GM19240 (cell line): Measurements from ENCODE around the gene MEIS1.

ENCODE experiments used
- DNase-seq: peaks from one replicate; pipeline ENCODE4 v3.0.0; 2011; ENCODE audit warnings: low spot score; ENCODE audit not compliant: insufficient read length

MEIS1 gene

DNA sequence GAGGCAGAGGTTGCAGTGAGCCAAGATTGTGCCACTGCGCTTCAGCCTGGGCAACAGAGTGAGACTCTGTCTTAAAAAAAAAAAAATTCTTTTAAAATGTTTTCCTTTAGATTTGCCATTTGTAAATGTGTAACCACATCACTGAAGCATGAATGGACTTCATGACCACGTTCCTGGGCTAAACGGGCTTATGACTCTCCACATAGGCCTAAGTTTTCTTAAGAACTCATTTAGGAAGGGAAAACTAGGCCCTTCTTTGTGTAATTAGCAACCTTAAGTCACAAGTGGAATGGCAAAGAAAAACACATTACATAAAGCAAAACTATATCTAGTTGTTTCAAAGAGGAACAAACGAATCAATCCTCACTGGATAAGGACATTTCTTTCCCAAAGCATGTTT, 99.5 kb downstream of the MEIS1 start:
- no peak for DNase-seq

DNA sequence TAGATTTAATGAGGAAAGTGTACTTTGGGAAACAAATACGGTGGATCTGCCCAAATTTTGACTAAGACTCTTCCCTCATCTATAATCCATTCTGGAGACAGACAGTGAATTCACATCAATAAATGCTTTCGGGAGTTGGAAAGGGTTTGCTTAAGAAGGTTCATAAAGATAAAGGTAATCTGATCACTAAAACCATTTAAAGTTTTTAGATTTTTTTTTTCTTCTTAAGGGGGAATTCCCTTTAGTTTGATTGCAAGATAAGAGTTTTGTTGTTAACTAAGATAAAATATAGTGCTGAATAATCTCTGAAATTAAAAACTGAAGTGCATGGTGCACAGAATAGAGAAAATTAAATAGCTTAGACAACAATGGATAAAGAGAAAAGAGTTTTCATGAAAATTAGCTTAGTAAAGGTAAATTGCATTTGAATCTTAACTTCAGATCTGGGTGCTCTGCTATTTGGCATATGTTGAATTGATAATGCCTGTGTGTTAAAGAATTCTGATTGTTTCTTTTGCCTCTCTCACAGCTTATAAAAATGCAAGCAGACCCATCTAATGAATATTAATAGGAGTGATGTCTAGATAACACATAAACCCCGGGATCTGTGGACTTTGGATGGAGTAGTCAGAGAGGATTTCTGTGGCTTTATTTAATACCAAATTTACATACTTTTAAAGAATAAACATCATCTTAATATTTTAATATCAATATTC, 100.8 kb downstream of the MEIS1 start:
- DNase-seq = no peak

DNA sequence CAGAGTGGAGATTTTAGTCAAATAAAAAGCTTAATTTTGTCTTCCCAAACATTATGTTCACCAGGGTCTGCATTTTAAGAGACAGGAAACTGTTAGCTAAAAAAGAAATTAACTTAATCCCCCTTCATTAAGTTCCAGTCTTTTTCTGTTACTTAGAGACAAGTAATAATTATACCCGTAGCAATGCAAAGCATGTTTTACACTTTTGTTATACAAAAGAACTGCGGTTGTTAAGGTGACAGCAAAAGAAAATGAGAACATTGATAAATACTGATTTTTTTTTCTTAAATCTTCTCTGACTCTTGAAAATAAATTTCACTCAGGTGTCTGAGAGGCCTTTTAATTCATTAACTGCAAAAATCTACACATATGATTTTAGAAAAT, 101.4 kb downstream of the MEIS1 start:
- no peak for DNase-seq

DNA sequence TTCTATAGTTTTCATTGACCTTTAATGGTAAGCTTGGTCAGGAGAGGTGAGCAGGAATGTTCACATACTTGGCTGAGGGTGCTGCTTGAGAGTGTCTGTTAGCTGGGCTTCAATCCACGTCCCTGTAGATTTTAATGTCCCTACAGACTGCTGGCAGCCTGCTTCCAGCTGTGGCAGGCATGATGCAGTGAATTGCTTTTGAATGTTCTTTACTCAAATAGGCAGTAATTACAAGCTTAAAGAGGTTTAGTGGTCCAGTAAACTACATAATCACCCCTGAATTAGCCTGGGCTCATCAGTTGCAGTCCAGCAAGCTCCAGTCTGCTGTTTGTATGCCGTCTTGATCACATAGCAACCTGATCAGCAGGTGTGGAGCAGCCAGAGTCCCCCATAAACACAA, 102.1 kb downstream of the MEIS1 start:
- DNase-seq = no peak

DNA sequence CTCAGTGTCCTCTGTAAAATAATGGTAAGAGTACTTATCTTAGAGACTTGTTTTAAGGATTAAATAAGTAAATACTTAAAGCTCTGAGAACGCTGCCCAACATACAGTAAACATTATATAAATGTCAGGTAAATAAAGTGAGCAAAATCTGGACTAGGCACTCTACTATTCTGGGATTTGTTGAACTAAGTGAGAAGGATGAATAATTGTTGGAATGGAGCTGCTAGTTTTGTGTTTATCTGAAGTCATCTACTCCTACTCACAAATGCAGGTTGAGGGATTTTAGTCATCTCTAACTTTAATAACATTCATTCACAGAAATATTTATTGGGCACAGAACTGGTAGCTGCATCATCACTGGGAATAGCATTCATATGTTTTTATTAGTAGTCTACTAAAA, 103.4 kb downstream of the MEIS1 start:
- no peak for DNase-seq

DNA sequence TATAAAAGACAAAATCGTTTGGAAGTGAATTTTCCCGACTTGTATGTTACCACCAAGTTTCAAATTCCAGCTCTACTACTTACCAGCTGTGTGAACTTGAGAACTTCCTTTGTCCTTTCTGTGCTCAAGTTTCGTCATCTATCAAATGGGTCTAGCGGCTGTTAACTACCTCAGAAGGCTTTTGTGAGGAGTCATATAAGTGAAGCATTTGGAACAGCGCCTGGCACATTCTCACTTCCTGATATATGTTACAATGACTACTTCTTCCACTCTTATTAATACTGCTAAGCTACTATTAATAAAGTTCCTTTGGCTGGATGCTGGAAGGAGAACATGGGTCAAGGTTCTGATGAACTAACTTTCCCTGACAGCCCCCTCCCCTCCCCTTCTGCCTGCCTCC, 104.5 kb downstream of the MEIS1 start:
- no peak for DNase-seq

DNA sequence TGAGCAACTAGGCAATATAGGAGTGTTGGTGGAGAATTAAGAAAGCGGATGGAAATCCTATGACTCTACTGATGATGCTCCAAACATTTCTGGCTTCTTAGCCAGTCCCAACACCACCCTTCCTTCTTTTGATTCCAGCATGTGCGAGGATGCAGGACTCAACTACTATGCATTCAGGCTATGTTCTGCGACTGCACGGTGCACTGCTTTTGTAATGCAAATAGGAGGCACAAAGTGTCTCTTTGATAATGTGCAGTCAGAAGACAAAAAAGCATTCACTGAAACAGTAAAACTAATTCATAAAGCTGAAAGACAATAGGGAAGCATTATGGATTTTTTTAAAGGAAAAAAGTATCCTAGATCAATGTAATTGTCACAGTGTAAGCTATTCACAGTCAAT, 106.7 kb downstream of the MEIS1 start:
- no peak for DNase-seq

DNA sequence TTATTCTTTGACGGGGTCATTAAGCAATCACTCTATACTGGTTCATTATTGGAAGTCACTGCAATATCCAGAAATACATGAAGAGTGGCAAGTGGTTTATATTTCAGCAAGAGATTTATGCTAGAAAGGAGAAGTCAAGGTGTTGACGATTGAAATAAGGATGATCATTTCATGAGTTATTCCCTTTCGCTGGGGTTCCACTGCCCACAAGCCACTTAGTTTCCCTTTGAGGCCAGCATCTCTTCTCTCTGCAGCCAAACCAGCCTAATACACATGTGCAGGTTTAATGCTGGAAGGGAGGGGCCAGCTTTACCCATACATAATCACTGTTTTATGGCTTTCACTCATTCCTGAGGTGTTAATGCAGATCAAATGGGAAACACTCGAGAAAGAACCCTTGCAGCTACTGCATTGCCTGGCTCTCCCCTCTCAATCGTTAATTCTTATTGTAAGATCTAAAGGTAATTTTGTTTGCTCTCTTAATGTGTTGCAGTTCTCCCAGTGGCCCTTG, 108.4 kb downstream of the MEIS1 start:
- DNase-seq = no peak

DNA sequence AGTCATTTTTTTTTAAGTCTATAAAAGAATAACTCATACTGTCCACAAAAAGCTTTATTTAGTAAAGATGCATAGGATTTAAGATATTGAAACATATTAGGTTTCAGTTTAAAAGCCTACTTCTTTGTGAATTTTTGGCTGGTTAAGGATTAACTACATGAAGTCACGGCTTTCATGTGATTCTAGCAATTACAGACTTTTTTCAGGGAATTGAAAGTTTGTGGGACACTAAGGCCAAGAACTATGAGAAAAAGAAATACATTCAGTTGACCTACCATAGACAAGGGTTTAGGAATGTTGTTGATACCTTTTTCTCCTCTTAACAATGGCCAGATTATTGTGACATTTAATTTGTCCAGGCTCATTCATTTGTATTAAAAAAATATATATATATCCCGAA, 109.3 kb downstream of the MEIS1 start:
- DNase-seq = no peak

DNA sequence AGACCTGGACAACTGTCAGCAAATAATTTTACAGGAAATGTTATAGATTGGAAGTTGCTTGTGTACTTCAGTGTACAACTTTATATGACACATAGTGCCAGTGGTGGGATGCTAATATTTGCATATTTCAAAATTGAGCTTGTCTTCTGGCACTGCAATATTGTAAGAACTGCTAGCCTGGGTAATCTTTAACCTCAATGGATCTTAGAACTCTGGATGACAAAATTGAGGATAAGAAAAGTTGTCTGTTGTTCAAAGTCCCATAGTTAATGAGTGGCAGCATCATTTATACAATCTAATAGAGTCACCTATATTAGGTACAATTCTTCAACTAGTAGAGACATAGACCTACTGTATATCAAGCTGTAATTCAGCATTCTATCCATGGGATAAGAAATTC, 110.3 kb downstream of the MEIS1 start:
- DNase-seq = no peak

DNA sequence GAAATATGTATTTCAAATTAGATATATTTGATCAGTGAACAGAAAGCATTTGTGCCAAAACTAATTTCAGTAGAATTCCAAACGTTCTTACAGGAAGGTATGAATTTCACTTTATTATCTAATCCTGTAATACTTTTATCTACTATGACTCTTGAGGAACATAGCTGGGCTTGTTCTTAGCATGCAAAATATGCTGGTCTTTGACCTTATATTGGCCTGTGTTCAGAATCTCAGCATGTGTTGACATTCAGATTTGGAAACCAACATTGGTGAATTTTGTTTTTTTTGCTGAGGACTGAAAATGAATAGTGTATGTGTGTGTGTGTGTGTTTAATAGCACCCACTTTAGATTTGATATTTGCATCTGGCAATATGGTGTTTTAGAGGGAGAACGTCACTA, 112.2 kb downstream of the MEIS1 start:
- no peak for DNase-seq

DNA sequence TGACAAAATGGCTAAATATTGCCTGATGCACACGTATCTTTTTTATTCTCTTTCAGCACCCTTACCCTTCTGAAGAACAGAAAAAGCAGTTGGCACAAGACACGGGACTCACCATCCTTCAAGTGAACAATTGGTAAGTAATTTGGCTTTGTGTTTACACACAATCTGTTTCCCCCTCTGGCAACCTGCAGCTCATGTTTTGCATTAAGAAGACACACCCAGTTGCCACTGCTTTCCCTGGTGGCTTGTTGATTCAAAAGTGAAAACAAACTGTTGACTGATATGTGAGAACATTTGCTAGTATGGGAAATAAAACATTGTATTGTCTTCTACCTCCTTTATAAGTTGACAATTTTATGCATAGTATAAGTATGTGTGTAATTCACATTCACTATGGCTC, 113.0 kb downstream of the MEIS1 start:
- DNase-seq = no peak

DNA sequence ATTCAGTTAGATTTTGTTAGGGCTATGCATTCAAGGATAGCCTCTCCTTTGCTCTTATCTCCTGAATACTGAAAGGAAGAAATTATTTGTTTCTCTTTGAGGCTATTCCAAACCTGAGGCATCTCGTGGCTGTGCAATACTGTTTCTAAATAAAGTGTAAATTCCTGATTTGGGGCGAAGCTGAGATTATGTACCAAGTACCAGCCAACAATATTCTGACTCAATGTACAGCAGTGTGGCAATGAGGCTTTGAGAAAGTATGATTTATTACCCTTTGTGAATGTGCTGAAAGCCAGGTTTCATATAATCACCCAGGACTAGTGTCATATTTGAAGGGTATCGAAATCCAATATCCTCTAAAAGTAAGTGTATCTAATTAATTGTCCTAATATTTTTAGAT, 113.5 kb downstream of the MEIS1 start:
- no peak for DNase-seq

DNA sequence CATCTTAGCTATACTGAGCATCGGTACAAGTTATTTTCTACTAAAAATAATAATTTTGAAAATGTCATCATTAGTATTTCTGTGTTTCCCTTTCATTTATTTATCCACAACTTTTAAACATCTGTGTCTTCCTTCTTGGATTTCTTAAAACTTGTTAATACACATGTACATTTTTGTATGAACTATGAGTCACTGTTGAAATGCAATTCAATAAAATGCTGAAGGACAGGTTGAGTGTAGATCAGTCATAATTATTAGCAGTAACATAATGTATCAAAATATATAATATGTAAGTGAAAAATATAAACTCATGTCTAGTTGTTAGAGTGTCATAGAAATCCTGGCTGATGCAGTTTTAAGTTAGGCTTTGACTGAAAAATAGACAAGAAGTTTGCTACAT, 115.9 kb downstream of the MEIS1 start:
- DNase-seq = no peak

DNA sequence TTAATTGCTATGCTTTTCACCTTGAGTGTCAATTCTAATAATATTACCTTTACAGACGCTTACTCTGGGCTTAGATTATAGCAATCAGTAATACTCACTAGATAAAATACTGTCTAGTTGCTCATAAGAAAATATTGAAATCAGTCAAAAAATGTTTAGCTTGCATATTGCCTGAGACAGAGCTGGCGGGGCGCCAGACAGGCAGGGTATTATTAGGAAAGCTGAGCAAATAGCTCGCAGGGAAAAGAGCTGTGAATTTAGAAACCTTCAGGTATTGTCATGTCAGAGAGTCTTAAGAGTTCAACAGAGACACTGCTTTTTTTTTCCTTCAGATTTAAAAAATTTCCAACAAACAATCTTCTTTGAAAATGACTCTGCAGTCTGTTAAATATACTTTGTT, 118.4 kb downstream of the MEIS1 start:
- no peak for DNase-seq

DNA sequence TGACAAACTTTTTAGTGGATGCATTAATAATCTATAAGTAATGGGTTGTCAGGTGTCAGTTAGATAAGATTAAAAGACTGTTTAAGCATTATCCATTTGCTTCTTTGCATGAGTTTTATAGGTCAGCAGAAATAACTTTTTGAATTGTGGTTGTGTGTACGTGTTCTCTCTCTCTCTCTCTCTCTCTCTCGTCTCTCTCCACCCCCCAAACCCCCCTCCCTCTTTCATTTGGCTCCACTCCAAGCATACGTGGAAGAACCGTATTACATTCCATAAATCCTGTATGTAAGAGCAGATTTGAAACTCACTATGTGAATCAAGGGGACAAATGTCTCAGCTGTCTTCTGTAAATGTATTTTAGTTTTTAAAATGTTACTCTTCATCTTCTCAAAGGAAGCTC, 120.2 kb downstream of the MEIS1 start:
- no peak for DNase-seq

DNA sequence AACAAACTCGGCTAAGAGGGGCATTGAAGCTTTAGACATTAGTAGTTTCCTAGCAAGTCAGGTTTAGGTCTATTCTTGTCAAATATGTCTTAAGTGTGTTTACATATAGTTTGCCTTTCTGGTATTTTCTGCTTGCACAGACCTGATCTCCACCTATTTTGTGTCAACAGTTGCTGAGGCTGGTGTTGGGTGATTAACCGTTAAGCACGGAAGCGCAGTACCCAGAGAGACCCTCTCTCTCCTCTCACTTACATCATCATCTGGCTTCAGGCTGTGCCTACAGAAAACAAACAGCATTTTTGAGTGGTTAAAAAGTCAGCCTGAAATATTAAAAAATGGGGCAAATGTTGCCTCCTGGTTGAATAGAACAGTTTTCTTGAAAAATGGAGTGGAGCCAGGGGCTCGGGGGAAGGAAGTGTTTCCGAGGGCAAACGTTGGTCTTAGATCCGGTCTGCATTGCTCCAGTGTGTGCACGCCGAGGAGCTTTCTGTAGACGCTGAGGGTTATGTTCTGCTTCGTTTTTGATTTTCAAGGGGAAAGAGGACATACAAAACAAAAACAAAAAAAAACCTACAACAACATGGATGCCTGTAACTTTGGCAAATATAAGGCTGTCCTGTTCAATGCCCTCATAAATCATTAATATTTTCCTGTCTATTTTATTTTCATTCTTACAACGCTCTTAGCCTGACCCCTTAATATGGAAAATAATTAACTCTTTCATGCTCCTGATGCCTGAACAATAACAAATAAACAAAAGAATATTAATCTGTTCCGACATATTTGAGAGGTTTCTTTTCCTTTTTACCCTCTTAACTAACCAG, 120.8 kb downstream of the MEIS1 start:
- DNase-seq = no peak

DNA sequence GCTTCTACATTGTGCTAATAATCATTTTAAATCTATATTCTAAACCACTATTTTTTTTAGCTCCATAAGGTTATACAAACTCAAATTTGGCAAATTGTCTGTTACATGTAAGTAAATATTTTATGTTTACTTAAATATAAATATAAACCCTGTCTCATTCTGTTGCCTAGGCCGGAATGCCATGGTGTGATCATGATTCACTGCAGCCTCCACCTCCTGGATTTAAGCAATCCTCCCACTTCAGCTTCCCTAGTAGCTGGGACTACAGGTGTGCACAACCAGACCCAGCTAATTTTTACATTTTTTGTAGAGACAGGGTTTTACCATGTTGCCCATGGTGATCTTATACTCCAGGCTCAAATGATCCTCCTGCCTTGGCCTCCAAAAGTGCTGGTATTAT, 124.7 kb downstream of the MEIS1 start:
- DNase-seq = no peak

DNA sequence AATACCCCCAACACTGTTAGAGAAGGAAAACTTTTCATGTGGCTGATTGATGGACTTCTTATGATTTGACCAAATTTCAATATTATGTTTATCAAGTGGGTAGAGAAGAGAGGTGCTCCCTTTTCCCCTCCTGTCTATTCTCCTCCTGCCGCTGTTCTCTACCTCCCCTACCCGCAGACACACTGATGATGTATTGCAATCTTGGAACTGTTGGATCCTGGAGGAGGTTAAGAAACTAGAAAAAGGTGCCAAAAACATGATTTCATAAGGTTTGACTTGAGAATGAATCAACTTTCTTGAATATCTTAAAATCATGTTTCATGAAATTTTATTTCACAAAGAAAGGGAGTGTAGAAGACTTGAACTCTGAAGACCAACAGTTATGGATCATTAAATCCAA, 125.8 kb downstream of the MEIS1 start:
- DNase-seq = no peak

DNA sequence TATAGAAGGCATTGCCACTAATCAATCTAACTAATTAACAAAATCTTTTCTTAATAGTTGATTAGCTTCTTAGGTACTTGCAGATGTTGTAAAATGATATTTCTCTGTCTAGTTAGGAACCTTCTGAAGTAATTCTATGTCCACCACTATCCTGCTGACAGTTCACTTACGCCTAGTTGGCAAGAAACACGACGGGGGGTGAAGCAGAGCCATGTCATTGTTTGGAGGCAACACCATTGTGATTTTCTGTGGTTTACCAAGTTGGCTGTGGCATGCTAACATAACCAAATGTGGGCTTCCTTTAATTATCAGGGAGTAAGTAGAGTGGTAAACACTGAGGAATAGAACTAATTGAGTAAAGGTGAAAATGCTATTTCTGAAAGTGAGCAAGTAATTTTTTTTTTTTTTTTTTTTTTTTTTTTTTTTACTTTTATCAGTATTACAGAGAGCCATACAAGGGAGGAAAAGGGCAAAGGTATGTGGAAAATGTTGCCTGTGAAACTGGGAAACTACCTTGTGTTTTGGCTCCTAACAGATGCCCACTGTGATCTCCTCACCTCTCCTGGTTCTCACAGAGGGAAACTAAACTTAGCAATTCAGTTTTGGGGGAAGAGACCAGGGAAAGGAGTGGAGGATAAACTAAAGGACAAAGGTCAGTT, 126.8 kb downstream of the MEIS1 start:
- DNase-seq = no peak

DNA sequence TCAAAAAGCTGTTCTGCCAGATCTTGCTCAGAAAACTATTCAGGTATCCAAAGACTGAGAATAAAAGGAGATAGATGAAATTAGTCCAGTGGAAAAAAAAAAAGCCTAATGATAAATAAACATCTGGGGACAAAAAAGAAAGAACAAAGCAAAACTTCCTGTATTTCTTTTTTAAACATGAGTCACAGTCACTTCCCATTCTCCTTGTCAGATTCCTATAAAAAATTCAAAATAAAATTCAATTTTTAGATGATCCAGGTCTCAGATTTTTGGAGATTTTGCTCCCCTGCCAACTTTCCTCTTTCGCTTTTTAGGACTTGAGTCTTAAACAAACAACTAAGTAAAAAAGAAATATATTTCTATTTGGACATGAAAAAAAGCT, 127.4 kb downstream of the MEIS1 start:
- DNase-seq = no peak

DNA sequence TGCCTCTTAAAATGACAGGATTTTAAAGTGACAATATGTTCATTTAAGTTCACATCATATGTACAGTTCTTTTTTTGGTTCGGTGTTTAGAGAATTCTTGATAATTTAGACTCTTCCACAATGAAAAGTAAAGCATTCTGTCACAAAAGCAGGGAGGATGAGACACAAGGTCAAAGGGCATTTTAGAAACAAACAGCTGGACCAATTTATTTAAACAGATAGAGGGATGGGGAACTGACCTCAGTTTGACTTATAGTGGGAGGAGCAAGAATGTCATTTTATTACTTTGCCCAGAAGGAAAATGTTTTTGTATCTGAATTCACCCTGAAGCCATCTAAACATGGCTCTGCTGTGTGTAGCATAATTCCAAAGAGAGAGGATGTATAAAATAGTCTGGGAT, 128.5 kb downstream of the MEIS1 start:
- DNase-seq = no peak
